GM18520 (cell line): Measurements from ENCODE around the gene LAGE3.

Experiments used
- ATAC-seq: cut with Tn5 transposase; IDR thresholded peaks from one replicate; pipeline ENCODE4 v1.9.1; 2021; ENCODE audit not compliant: unreplicated experiment

Gene LAGE3

GRCh38 chrX:154477891-154478477 is 1.1 kb downstream of the LAGE3 start:
- no peak for ATAC-seq

DNA sequence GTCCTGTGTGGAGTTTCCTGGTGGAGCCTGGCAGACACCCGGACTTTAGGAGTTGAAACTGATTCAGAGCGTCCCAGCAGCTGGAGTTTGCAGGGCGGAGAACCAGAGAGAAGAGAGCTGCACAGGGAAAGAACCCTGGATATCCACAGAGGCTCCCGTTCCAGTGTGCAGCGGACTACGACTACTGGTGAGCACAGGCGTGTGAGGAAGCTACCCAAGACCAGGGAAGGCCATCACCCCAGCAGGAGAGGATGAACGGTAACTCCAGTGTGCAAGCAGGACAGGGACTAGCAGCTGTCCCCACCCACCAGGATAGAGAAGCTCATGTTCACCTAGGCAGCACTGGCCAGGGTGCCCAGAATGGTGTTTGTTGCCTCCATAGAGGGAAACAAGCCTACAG is 2.3 kb downstream of the LAGE3 start:
- no peak for ATAC-seq

- no peak for ATAC-seq
Measured at GRCh38 chrX:154473683-154474082, 5.4 kb downstream of the LAGE3 start.

- ATAC-seq = no peak
Measured at GRCh38 chrX:154472685-154473632, 6.1 kb downstream of the LAGE3 start.

- no peak for ATAC-seq
Measured at GRCh38 chrX:154471839-154472684, 7.0 kb downstream of the LAGE3 start.

DNA sequence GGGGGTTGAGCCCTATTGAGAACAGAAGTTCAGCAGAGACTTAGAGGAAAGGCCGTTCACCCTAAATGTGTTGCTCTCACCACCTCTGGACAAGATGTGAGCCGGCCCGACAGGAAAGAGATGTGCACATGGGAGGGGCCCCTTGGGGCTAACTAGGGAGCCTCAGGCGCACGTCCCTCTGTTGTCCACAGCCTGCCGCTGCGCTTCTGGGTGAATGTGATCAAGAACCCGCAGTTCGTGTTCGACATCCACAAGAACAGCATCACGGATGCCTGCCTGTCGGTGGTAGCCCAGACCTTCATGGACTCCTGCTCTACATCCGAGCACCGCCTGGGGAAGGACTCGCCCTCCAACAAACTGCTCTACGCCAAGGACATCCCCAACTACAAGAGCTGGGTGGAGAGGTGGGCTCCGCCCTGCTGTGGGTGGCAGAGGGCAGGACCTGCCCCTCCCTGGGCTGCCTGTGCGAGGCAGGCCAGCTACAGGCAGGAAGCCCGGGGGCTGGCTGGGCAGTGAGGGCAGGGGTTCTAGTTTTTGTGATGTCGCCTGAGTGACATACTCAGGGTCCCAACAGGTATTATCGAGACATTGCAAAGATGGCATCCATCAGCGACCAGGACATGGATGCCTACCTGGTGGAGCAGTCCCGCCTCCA is 8.0 kb downstream of the LAGE3 start:
- no peak for ATAC-seq

DNA sequence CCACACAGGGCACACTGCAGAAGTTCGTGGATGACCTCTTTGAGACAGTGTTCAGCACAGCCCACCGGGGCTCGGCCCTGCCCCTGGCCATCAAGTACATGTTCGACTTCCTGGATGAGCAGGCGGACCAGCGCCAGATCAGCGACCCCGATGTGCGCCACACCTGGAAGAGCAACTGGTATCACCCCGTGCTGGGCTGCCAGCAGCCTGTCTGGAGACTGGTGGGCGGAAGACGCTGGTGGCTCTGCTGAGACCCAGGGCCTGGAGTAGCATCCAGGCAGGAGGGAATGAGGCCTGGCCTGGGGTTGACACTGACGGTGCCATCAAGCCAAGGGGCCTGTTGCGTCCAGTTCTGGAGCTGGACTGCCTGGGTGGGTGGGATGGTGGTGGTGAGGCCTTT is 8.6 kb downstream of the LAGE3 start:
- ATAC-seq = no peak

GRCh38 chrX:154469880-154470279 is 9.2 kb downstream of the LAGE3 start:
- no peak for ATAC-seq

DNA sequence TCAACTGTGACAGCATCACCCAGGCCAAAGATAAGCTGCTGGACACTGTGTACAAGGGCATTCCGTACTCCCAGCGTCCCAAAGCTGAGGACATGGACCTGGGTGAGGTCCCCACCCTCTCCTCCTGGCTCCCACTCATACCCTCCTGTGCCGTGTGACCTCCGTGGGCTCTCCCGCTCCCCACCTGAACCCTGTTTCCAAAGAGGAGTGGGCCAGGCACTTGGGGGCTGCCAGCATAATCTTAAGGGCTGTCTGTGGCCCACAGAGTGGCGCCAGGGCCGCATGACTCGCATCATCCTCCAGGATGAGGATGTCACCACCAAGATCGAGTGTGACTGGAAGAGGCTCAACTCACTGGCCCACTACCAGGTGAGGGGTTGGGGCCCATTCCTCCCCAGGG is 10.0 kb downstream of the LAGE3 start:
- ATAC-seq = no peak

DNA sequence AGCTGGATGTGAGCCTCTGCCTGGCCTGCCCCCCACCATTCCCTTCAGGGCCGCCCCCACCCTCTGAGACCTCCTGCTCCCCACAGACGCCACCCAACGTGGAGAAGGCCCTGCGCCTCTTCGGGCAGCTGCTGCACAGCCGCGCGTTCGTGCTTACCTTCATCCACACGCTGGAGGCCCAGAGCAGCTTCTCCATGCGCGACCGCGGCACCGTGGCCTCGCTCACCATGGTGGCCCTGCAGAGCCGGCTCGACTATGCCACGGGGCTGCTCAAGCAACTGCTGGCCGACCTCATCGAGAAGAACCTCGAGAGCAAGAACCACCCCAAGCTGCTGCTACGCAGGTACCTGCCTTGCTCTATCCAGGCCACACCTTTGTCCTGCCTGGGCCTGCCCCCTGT is 10.9 kb downstream of the LAGE3 start:
- no peak for ATAC-seq

GRCh38 chrX:154467556-154467955 is 11.5 kb downstream of the LAGE3 start:
- ATAC-seq = no peak

GRCh38 chrX:154466907-154467306 is 12.2 kb downstream of the LAGE3 start:
- no peak for ATAC-seq

DNA sequence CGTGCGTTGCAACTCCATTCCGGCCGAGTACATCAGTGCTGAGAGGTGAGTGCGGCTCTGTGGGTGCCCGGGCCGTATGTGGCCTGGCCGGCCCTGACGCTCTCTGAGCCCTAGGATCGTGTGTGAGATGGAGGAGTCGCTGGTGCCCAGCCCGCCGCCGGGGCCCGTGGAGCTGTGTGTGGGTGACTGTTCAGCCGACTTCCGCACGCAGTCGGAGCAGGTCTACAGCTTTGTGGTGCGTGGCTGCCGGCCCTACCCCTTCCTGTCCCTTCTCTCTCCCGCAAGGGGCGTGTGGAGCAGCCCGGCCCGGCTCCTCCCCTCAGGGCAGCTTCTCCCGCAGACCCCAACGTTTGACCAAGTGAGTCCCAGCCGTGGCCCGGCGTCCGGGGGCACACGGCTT is 13.0 kb downstream of the LAGE3 start:
- ATAC-seq = no peak

- no peak for ATAC-seq
Measured at GRCh38 chrX:154465601-154466000, 13.5 kb downstream of the LAGE3 start.

DNA sequence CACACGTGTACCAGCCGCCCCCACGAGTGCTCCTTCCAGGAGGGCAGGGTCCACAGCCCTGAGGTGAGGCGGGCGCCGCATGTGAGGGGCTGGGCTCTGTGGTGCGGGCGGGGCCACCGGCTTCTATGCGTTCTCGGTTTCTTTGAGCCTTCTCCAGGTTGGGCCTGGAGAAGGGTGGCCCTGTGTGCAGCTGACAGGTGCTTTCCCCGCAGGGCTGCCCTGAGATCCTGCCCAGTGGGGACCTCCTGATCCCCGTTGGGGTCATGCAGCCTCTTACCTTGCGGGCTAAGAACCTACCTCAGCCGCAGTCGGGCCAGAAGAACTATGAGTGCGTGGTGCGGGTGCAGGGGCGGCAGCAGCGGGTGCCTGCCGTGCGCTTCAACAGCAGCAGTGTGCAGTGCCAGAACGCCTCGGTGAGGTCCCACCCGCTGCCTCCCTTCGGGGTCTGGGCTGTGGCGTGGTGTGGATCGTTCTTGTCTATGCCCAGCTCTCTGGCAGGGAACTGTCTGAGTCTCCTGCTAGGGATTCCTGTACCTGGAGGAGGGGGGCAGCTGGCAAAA is 14.2 kb downstream of the LAGE3 start:
- no peak for ATAC-seq

DNA sequence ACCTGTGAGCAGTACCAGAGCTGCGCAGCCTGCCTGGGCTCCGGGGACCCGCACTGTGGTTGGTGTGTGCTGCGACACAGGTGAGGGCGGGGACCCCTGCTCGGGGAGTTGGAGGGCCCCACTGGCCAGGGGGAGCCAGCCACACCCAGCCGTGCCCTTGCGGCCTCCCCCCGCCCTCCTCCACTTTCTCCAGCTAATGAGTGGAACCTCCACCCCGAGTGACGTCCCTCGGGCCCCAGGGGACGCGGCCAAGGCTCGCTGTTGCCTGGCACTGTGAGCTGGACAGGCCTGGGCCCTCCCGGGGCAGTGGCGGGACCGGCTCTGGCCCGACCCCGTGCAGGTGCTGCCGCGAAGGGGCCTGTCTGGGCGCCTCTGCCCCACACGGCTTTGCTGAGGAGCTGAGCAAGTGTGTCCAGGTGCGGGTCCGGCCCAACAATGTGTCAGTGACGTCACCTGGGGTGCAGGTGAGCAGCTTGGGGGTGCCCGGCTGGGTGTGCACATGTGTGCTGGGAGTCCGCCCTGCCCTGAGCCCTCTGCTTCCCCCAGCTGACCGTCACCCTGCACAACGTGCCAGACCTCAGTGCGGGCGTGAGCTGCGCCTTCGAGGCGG is 15.4 kb downstream of the LAGE3 start:
- no peak for ATAC-seq

GRCh38 chrX:154462396-154462795 is 16.7 kb downstream of the LAGE3 start:
- ATAC-seq = no peak

DNA sequence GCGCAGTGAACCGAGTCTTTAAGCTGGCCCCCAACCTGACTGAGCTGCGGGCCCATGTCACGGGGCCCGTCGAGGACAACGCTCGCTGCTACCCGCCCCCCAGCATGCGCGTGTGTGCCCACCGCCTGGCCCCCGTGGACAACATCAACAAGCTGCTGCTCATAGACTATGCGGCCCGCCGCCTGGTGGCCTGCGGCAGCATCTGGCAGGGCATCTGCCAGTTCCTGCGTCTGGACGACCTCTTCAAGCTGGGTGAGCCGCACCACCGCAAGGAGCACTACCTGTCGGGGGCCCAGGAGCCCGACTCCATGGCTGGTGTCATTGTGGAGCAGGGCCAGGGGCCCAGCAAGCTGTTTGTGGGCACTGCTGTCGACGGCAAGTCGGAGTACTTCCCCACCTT is 18.8 kb downstream of the LAGE3 start:
- ATAC-seq = no peak

DNA sequence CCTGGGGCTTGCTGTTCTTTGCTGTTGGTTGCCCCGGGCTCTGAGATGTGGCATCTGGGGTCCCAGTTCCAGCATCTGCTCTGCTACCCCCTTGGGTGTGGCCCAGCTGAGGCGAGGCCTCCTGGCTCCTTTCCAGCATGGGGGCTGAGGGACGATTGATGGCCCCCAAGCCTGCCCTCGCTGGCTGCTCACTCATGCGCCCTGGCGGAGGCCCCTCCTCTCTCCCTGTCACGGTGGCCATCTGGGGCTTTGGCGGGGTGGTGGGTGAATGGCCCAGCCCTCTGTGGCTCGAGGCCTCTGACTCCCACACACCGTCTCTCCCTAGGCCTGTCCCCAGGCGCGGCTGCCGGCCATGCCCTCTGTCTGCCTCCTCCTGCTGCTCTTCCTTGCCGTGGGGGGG is 19.2 kb downstream of the LAGE3 start:
- ATAC-seq = no peak
